ENCODE results near the gene VEZF1. TPM values are rescaled to one million over a fixed set of nuclear protein-coding genes. Genes with fewer than 3 reads are reported as not detected.

VEZF1 gene
- polyA plus RNA-seq, 5 donors = 79.9 to 105 (median 96.7) TPM

DNA sequence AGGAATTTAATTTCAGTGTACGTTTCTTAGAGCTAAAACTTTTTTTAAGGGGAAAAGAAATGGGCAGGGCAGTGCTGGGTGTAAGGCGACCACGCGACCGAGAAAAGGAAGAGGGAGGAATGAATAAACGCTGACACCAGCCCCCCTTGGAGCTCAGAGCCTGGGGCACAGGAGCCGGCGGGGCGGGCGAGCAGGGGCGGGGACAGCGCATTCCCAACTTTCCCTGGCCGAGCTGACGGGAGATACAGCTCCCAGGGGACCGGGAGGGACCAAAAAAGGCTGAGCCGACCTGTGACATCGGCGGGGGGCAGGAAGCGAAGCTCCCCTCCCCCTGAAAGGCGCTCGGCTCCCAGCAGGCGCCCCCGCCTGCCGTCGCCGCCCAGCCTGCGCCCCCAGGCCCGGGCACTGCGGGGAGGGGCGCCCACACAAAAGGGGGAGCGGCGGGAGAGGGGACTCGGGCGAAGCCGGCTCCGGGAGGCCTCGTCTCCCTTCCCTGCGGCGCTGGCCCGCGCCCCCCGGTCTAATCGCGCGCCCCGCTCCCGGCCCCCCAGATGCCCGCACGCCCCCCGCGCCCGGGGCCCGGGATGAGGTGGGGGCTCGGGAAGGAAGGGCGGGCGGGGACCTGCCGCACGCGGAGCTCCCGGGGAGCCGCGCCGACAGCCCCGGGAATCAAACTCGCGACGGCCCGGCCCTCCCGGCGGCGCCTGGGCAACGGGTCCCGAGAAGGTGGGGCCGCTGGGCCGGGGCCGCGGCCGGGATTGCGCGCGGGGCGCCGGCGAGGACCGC is 33.5 kb downstream of the VEZF1 start:
- peak; percentile 55 to 62 for DNase-seq

DNA sequence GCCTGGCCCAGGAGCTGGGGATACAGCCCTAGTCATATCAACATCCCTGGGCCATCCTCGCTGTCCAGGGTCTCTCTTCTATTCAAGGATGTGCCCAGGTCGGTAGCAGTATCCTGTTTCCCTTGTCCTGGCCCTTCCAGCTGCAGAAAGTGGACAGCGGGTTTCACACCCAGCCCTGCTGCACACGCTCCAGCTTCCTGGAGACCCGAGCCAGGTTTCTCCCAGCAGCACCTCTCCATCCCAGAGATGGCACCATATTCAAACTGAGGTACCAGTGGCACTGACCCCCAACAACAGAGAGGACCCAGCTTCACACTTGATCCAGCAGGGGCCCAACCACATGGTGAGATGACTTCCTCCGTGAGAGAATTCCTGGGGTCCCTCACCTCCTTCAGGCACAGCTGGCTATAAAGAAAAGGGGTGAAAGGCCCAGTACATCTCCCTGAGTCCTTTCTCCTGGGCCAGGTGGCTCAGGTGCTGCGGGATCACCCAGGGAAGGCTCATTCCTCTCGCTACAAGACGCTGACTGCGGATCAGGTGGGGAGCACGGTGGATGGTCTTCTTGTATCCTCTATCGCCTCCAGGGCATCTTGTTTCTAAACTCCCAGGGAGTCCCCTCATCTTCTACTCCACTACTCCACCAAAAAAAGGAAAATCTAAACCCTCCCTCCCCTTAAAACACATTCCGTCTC is 34.2 kb downstream of the VEZF1 start:
- DNase-seq = no peak

GRCh38 chr17:57953219-57953618 is 34.8 kb downstream of the VEZF1 start:
- no peak for DNase-seq

GRCh38 chr17:57949649-57950048 is 38.4 kb downstream of the VEZF1 start:
- no peak for DNase-seq

DNA sequence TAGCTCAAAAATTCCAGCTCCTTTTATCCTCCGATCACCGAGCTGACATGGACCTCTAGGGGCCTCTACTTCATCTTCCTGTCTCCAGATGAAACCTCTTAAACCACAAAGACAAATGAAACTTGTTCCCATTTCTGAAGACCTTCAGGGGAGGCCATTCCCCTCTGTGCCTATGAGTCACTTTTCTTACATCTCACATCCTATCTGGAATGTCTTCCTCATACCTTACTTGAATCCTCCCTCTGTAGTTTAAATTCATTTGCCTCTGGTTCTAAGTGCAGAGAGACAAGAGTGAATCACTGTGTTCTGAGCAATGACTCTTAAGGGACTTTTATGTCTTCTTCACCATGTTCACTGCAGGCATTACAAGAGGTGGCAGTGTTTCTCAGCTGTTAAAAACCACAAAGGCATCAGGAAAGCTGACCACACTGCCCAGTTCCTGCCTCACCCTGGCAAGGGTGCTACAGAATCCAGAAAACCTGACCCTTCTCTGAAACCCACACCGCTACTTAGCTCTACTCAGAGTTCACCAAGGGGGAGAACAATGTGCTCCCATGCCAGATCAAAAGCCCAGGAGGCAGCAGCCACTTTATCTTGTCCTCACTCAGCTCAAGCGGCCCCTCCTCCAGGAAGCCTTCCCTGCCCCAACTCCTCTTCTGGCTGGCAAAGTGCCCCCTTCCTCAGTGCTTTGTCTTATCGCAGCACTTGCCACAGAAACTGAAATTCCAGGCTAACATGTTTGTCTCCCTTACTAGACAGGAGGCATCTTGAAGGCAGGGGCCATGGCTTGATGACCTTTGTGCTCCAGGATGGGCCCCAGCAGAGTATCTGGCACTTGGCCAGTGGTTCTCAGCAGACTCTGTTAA is 39.3 kb downstream of the VEZF1 start:
- no peak for DNase-seq

DNA sequence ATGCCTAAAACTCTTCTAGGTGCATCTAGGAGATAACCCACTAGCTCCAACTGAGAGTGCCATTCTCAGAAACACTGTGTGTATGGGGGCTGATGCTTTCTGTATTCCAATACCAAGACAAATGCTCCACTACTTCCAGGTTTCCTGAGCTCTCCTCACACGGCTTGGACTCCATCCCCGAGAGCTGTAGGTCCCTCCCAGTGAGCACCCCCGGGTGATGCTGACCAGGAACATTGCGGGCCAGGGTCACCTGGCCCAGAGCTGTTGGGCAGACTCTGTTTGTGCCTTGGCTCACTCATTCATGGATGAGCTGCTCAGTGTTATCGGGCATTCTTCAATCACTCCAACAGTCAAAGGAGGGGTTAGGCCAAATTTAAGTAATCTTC is 39.9 kb downstream of the VEZF1 start:
- no peak for DNase-seq

DNA sequence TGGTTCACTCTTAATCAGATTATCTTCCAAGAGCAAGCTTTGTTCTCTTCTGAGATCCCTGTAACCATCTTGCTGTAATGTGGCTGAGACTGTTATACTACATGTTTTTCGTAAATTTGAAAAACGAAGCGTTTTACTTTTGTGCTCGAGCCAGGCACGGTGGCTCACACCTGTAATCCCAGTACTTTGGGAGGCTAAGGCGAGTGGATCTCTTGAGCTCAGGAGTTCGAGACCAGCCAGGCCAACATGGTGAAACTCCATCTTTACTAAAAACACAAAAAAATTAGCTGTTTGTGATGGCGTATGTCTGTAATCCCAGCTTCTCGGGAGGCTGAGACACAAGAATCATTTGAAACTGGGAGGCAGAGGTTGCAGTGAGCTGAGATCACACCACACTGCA is 40.7 kb downstream of the VEZF1 start:
- no peak for DNase-seq

GRCh38 chr17:57946798-57947358 is 41.2 kb downstream of the VEZF1 start:
- peak in 1 of 2 donors; percentile 52 for DNase-seq

- DNase-seq = no peak
Measured at GRCh38 chr17:57945996-57946797, 41.9 kb downstream of the VEZF1 start.

- no peak for DNase-seq
Measured at GRCh38 chr17:57944908-57945307, 43.1 kb downstream of the VEZF1 start.

DNA sequence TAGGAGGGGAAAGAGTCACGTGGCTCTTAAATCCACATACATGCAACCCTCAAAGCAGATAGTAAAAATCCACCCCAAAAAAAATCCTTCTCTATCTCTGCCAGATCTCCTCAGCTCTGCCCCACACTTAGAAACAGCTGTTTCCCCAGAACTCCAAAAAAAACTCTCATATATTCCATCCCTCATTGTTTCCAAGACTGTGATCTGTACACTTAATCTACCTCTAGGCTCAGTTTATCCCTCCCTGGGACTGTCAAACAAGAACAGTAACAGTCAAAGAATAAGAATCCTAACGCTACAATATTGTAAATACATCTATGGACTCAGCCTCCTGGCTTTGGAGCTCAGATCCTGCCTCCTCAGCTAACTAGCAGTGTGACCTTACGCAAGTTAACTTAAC is 44.4 kb downstream of the VEZF1 start:
- DNase-seq = no peak

DNA sequence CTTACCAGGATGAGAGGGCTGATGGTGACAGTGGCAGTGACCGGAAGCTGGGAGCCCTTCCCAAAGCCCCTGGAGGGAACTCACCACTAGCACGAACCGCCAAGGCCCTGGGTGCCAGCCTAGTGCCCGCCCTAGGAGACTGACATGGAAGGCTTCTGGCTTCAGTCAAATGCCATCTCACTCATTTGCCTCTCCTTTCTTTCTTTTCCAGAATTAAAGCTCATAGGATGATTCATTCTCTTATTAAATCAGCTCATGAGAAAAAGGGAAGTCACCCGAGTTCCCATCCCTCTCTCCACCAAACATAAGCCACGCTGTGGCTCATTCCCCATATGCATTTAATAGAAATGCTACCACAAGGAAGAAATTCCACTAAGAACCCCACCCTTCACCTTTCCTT is 44.9 kb downstream of the VEZF1 start:
- DNase-seq = no peak

GRCh38 chr17:57941384-57942370 is 46.4 kb downstream of the VEZF1 start:
- no peak for DNase-seq

GRCh38 chr17:57940653-57941329 is 47.3 kb downstream of the VEZF1 start:
- DNase-seq = no peak

- DNase-seq = no peak
Measured at GRCh38 chr17:57940231-57940630, 47.8 kb downstream of the VEZF1 start.

- no peak for DNase-seq
Measured at GRCh38 chr17:57939797-57940196, 48.3 kb downstream of the VEZF1 start.

DNA sequence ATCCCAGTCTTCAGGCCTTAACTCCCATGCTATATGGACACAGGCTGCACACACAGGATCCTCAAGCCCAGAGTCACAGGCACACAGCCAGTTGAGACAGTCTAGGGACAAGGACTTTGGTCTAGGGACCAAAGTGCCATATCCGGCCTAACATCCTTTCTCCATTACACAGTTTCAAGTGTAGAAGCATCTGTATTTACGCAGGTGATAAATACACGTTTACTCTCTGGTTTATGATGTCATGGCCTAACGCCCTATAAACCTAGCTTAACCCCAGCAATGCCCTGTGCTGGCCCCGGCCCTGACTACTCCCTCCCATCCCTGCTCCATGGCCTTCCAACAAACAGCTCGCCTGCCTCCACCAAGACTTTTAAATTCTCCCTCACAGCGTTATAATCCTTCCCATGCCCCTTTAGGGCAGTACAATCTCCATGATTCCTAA is 50.0 kb downstream of the VEZF1 start:
- DNase-seq = no peak

- no peak for DNase-seq
Measured at GRCh38 chr17:57937492-57937891, 50.6 kb downstream of the VEZF1 start.

All from right lung (tissue), 5 donors.